ENCODE data around the gene R3HCC1L. TPM values are rescaled to one million over a fixed set of nuclear protein-coding genes. Genes with fewer than 3 reads are reported as not detected.

Gene R3HCC1L
- 10 to 100 TPM in 3 of 4 donors, 1 to 10 TPM in 1; 9.2 to 22.8 (median 12.5) TPM for polyA plus RNA-seq
- long read RNA-seq, donor 1, partial matches to known transcripts: 0 of 1 reads
- long read RNA-seq, donor 1, other reads (novel, unspliced or antisense): 0 of 1 reads
- long read RNA-seq, donor 2: 0 reads
- long read RNA-seq, donor 3, partial matches to known transcripts: 6 of 6 reads
- long read RNA-seq, donor 3, other reads (novel, unspliced or antisense): 0 of 6 reads
- long read RNA-seq, donor 4: 0 reads
- long read RNA-seq, donor 5, partial matches to known transcripts: 0 of 1 reads
- long read RNA-seq, donor 5, other reads (novel, unspliced or antisense): 0 of 1 reads
- long read RNA-seq, donor 6: 0 reads
- long read RNA-seq, donor 7: 0 reads
- long read RNA-seq, donor 8: 0 reads
- long read RNA-seq, donor 9: 0 reads
- long read RNA-seq, donor 10, partial matches to known transcripts: 6 of 6 reads
- long read RNA-seq, donor 10, other reads (novel, unspliced or antisense): 0 of 6 reads

- H3K9me3 ChIP-seq (ENCODE audit: control insufficient read depth in 2 of 2, insufficient read depth in 1 of 2, low read depth in 1 of 2, low read length in 1 of 2): peaks cover 0 to 5% of the 10 kb centered on the region in 2 donors
- DNase-seq: peak; percentile 92 to 96
- H3K4me3 ChIP-seq (ENCODE audit: low read depth in 1 of 3, low read length in 3 of 3): peak within 1 kb of the TSS; percentile 87 to 97 (median 94)
- 0 to 1% (median 0%) methylated on average over 62 to 64 of the region's 64 CpGs for WGBS, 3 donors
- H3K36me3 ChIP-seq (ENCODE audit: control insufficient read depth in 3 of 3, insufficient read depth in 2 of 3, low read depth in 1 of 3, low read length in 3 of 3): no peaks in the 10 kb centered on the region
- H3K27ac ChIP-seq (ENCODE audit: low read depth in 1 of 3, low read length in 2 of 3): peak within 1 kb of the TSS; percentile 88 to 95 (median 94)
- no peaks in the 10 kb centered on the region for H3K27me3 ChIP-seq (ENCODE audit: control insufficient read depth in 3 of 3, insufficient read depth in 3 of 3, low read length in 3 of 3)
- no peak for FAIRE-seq
- H3K4me1 ChIP-seq (ENCODE audit: control insufficient read depth in 3 of 3, insufficient read depth in 2 of 3, low read depth in 1 of 3, low read length in 2 of 3): peaks cover 0 to 6% (median 2%) of the 10 kb centered on the region in 3 donors
These were observed at the start of gene R3HCC1L for GRCh38 chr10:98134431-98135221. Gene R3HCC1L (plus strand): TSS chr10:98134657. CDS start chr10:98208115, 73,458 bp downstream.

DNA sequence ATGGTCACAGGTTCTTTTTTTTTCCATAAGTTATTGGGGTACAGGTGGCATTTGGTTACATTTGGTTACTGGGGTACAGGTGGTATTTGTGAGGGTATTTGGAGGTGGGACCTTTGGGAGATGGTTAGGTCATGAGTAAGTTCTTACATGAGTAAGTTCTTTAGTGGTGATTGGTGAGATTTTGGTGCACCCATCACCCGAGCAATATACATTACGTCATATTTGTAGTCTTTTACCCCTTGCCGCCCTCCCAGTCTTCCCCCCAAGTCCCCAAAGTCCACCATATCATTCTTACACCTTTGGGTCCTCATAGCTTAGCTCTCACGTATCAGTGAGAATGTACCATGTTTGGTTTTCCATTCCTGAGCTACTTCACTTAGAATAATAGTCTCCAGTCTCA lies 49.2 kb upstream of the R3HCC1L start:
- Histone ChIP-seq H3K4me3 (ENCODE audit: low read depth in 1 of 3, low read length in 3 of 3) (no peak overlapping the region), H3K27ac (ENCODE audit: low read depth in 1 of 3, low read length in 2 of 3) (no peak overlapping the region), H3K36me3 (ENCODE audit: control insufficient read depth in 3 of 3, insufficient read depth in 2 of 3, low read depth in 1 of 3, low read length in 3 of 3) (no peaks in the 10 kb centered on the region), H3K27me3 (ENCODE audit: control insufficient read depth in 3 of 3, insufficient read depth in 3 of 3, low read length in 3 of 3) (peaks cover 0 to 12% (median 2%) of the 10 kb centered on the region in 3 donors), H3K9me3 (ENCODE audit: control insufficient read depth in 2 of 2, insufficient read depth in 1 of 2, low read depth in 1 of 2, low read length in 1 of 2) (no peaks in the 10 kb centered on the region), H3K4me1 (ENCODE audit: control insufficient read depth in 3 of 3, insufficient read depth in 2 of 3, low read depth in 1 of 3, low read length in 2 of 3) (no peaks in the 10 kb centered on the region)
- FAIRE-seq: no peak
- 72 to 86% (median 85%) methylated on average over 4 of the region's 4 CpGs for WGBS, 3 donors
- no peak for DNase-seq

DNA sequence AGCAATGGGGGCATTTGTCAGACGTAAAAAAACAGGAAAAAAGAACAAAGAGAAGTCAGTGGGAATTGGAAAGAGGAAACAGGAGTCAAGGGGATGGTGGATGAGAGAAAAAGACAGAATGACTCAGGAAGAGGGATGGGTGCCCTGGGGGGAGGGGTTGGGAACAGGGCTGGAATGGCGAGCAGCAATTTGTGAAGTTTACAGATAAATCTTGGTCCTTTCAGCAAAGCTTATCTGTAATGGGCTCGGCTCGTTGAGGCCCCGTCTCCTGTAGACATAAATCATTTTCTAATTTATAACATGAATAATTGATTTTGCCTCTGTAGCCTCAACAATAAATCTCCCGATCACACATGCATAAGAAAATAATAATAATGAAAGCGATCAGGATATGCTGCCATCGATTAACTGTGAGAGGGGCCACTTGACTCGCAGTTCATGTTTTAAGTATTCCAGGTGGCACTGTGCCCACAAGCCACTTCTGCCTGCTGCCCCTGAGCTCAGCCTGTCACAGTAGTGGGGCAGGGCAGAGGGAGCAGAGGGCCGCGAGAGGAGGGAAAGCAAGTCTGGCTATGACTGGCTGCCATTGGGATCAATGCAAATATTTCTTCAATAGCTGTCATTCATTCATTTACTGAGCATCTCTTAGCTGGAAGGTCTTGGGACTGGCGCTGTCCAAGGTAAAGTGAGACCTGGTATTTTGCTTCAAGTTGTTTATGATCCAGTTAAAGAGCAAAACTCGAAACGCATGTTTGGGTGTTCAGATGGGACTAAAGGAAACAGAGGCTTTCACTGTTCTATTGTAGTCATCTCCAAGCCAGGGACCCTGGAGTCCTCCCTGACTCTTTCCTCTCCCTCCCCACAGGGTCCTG lies 47.4 kb upstream of the R3HCC1L start:
- Histone ChIP-seq H3K27me3 (ENCODE audit: control insufficient read depth in 3 of 3, insufficient read depth in 3 of 3, low read length in 3 of 3) (peaks cover 0 to 6% (median 0%) of the 10 kb centered on the region in 3 donors), H3K36me3 (ENCODE audit: control insufficient read depth in 3 of 3, insufficient read depth in 2 of 3, low read depth in 1 of 3, low read length in 3 of 3) (no peaks in the 10 kb centered on the region), H3K4me1 (ENCODE audit: control insufficient read depth in 3 of 3, insufficient read depth in 2 of 3, low read depth in 1 of 3, low read length in 2 of 3) (no peaks in the 10 kb centered on the region), H3K27ac (ENCODE audit: low read depth in 1 of 3, low read length in 2 of 3) (no peak overlapping the region), H3K9me3 (ENCODE audit: control insufficient read depth in 2 of 2, insufficient read depth in 1 of 2, low read depth in 1 of 2, low read length in 1 of 2) (no peaks in the 10 kb centered on the region), H3K4me3 (ENCODE audit: low read depth in 1 of 3, low read length in 3 of 3) (no peak overlapping the region)
- FAIRE-seq (no peak), DNase-seq (no peak)
- 56 to 59% (median 57%) methylated on average over 14 of the region's 14 CpGs for WGBS, 3 donors

DNA sequence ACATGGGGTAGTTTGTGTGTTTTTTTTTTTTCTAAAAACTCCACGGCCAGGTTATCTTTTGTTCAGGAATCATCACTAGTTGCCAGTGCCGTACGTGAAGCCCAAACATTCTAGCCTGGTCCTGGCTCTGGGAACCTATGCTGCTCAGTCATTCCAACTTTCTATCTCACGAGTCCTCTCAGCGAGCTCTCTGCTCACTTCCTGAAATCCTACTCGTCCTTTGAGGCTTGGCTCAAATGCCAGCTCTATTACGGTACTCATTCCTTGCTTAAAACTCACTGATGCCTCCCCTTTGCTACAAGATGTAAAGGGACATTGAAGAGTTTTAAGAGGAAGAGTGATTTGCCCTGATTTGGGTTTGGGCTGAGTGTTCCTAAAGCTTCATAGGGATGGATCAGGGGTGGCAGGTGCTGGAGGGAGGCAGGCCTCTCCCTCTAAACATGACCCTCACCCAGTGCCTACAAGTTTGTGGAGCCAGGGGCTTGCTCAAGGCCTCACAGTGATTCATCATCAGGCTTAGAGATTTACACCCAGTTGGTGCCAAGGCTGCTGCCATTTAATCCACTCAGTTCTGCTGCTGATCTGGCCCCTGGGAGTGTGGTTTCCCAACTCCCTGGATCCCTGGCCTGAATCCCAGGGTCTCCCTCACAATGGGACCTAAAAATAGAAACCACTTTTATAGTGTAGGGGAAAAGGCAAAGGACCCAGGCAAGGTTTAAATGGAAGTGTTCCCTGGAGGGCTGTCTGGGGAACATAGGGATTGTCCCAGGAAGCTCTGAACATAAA lies 46.1 kb upstream of the R3HCC1L start:
- FAIRE-seq (no peak), DNase-seq (no peak)
- no peak overlapping the region for H3K27ac ChIP-seq (ENCODE audit: low read depth in 1 of 3, low read length in 2 of 3)
- H3K36me3 ChIP-seq (ENCODE audit: control insufficient read depth in 3 of 3, insufficient read depth in 2 of 3, low read depth in 1 of 3, low read length in 3 of 3): no peaks in the 10 kb centered on the region
- H3K4me3 ChIP-seq (ENCODE audit: low read depth in 1 of 3, low read length in 3 of 3): no peak overlapping the region
- H3K9me3 ChIP-seq (ENCODE audit: control insufficient read depth in 2 of 2, insufficient read depth in 1 of 2, low read depth in 1 of 2, low read length in 1 of 2): no peaks in the 10 kb centered on the region
- no peaks in the 10 kb centered on the region for H3K4me1 ChIP-seq (ENCODE audit: control insufficient read depth in 3 of 3, insufficient read depth in 2 of 3, low read depth in 1 of 3, low read length in 2 of 3)
- WGBS, 3 donors: 56 to 59% (median 58%) methylated on average over 7 of the region's 7 CpGs
- H3K27me3 ChIP-seq (ENCODE audit: control insufficient read depth in 3 of 3, insufficient read depth in 3 of 3, low read length in 3 of 3): peaks cover 0 to 6% (median 0%) of the 10 kb centered on the region in 3 donors

DNA sequence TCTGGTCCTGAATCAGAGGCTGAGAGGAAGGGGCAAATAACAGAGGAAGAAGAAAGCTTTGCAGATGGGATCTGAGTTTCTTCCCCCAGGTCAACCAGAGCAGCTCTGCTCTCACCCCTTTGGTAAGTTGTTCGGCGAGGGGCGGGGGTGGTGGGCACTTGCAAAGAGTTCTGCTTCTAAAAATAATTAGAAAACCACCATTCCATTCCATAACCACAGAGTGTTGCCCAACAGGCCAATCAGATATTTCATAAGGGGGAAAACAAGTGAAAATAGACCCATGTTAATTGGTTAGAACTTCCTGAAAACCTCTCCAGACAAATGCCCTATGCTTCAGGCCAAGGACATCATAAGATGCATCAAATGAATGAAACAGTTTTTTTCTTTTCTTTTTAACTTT lies 43.6 kb upstream of the R3HCC1L start:
- DNase-seq (no peak), FAIRE-seq (no peak)
- no peak overlapping the region for H3K27ac ChIP-seq (ENCODE audit: low read depth in 1 of 3, low read length in 2 of 3)
- no peaks in the 10 kb centered on the region for H3K36me3 ChIP-seq (ENCODE audit: control insufficient read depth in 3 of 3, insufficient read depth in 2 of 3, low read depth in 1 of 3, low read length in 3 of 3)
- no peaks in the 10 kb centered on the region for H3K9me3 ChIP-seq (ENCODE audit: control insufficient read depth in 2 of 2, insufficient read depth in 1 of 2, low read depth in 1 of 2, low read length in 1 of 2)
- H3K27me3 ChIP-seq (ENCODE audit: control insufficient read depth in 3 of 3, insufficient read depth in 3 of 3, low read length in 3 of 3): peaks cover 0 to 8% (median 0%) of the 10 kb centered on the region in 3 donors
- WGBS, 3 donors: 65 to 76% (median 68%) methylated on average over 3 of the region's 3 CpGs
- no peaks in the 10 kb centered on the region for H3K4me1 ChIP-seq (ENCODE audit: control insufficient read depth in 3 of 3, insufficient read depth in 2 of 3, low read depth in 1 of 3, low read length in 2 of 3)
- no peak overlapping the region for H3K4me3 ChIP-seq (ENCODE audit: low read depth in 1 of 3, low read length in 3 of 3)

GRCh38 chr10:98096316-98096715 lies 38.1 kb upstream of the R3HCC1L start:
- Histone ChIP-seq H3K27ac (ENCODE audit: low read depth in 1 of 3, low read length in 2 of 3) (no peak overlapping the region), H3K9me3 (ENCODE audit: control insufficient read depth in 2 of 2, insufficient read depth in 1 of 2, low read depth in 1 of 2, low read length in 1 of 2) (no peaks in the 10 kb centered on the region), H3K4me3 (ENCODE audit: low read depth in 1 of 3, low read length in 3 of 3) (no peak overlapping the region), H3K4me1 (ENCODE audit: control insufficient read depth in 3 of 3, insufficient read depth in 2 of 3, low read depth in 1 of 3, low read length in 2 of 3) (no peaks in the 10 kb centered on the region), H3K36me3 (ENCODE audit: control insufficient read depth in 3 of 3, insufficient read depth in 2 of 3, low read depth in 1 of 3, low read length in 3 of 3) (no peaks in the 10 kb centered on the region), H3K27me3 (ENCODE audit: control insufficient read depth in 3 of 3, insufficient read depth in 3 of 3, low read length in 3 of 3) (peaks cover under 1 to 4% (median 3%) of the 10 kb centered on the region in 3 donors)
- 70 to 81% (median 76%) methylated on average over 8 of the region's 8 CpGs for WGBS, 3 donors
- no peak for FAIRE-seq
- DNase-seq: no peak

GRCh38 chr10:98096731-98097130 lies 37.7 kb upstream of the R3HCC1L start:
- WGBS, 3 donors: 71 to 77% (median 75%) methylated on average over 10 of the region's 10 CpGs
- Histone ChIP-seq H3K36me3 (ENCODE audit: control insufficient read depth in 3 of 3, insufficient read depth in 2 of 3, low read depth in 1 of 3, low read length in 3 of 3) (no peaks in the 10 kb centered on the region), H3K27ac (ENCODE audit: low read depth in 1 of 3, low read length in 2 of 3) (no peak overlapping the region), H3K4me3 (ENCODE audit: low read depth in 1 of 3, low read length in 3 of 3) (no peak overlapping the region), H3K9me3 (ENCODE audit: control insufficient read depth in 2 of 2, insufficient read depth in 1 of 2, low read depth in 1 of 2, low read length in 1 of 2) (no peaks in the 10 kb centered on the region), H3K27me3 (ENCODE audit: control insufficient read depth in 3 of 3, insufficient read depth in 3 of 3, low read length in 3 of 3) (peaks cover 3 to 4% (median 3%) of the 10 kb centered on the region in 3 donors), H3K4me1 (ENCODE audit: control insufficient read depth in 3 of 3, insufficient read depth in 2 of 3, low read depth in 1 of 3, low read length in 2 of 3) (no peaks in the 10 kb centered on the region)
- DNase-seq (no peak), FAIRE-seq (no peak)

All from small intestine (tissue), 16 donors.